Uterus (tissue), 2 donors: Measurements from ENCODE around the gene PAAF1.

ENCODE experiments used
- CTCF ChIP-seq, 4 experiments: fragments of 200-600 bp in 2 of 4; fragments of 450-650 bp in 2 of 4; sonication (generic) in 2 of 4; IDR thresholded peaks; one replicate each; pipeline ENCODE4 v1.5.1; 2016 to 2019; ENCODE audit warnings: antibody characterized with exemption in 4 of 4, mild to moderate bottlenecking in 2 of 4, moderate library complexity in 1 of 4
- POLR2A ChIP-seq, 2 donors: fragments of 450-650 bp; IDR thresholded peaks; one replicate each; pipeline ENCODE4 v1.6.1; 2016; ENCODE audit warnings: antibody characterized with exemption in 2 of 2, mild to moderate bottlenecking in 1 of 2, moderate library complexity in 1 of 2

GRCh38 chr11:73965764-73966121 is 88.9 kb downstream of the PAAF1 start:
- TF ChIP-seq POLR2A (IDR thresholded peaks at IDR 0.05) (no peak), CTCF (IDR thresholded peaks at IDR 0.05) (no peak)
